GM19238 (cell line): ENCODE measurements around the gene TAF5L.
"Not testable (repeated sequence)": the region's sequence is repeated elsewhere in the genome, so short reads cannot be mapped to it uniquely, and the experiment has no call there.

Experiments used
- DNase-seq: peaks from one replicate; pipeline ENCODE4 v3.0.0; 2011; ENCODE audit warnings: low spot score; ENCODE audit not compliant: insufficient read length

Gene TAF5L

GRCh38 chr1:229608590-229608989 lies 17.3 kb downstream of the TAF5L start:
- DNase-seq = no peak

- DNase-seq = no peak
Measured at GRCh38 chr1:229607370-229607769, 18.6 kb downstream of the TAF5L start.

GRCh38 chr1:229603371-229604005 lies 22.4 kb downstream of the TAF5L start:
- DNase-seq = no peak

- DNase-seq = no peak
Measured at GRCh38 chr1:229600229-229600628, 25.7 kb downstream of the TAF5L start.

- no peak for DNase-seq
Measured at GRCh38 chr1:229599218-229599954, 26.5 kb downstream of the TAF5L start.

- no peak for DNase-seq
Measured at GRCh38 chr1:229597877-229598276, 28.0 kb downstream of the TAF5L start.

GRCh38 chr1:229596925-229597699 lies 28.8 kb downstream of the TAF5L start:
- no peak for DNase-seq

- DNase-seq = not testable (repeated sequence)
Measured at GRCh38 chr1:229595876-229596275, 30.0 kb downstream of the TAF5L start.

GRCh38 chr1:229594227-229595008 lies 31.5 kb downstream of the TAF5L start:
- no peak for DNase-seq

- DNase-seq = no peak
Measured at GRCh38 chr1:229593800-229594199, 32.1 kb downstream of the TAF5L start.

GRCh38 chr1:229590119-229590518 lies 35.8 kb downstream of the TAF5L start:
- no peak for DNase-seq

GRCh38 chr1:229585338-229585737 lies 40.6 kb downstream of the TAF5L start:
- DNase-seq = no peak

- DNase-seq = no peak
Measured at GRCh38 chr1:229582715-229583114, 43.2 kb downstream of the TAF5L start.

- DNase-seq = no peak
Measured at GRCh38 chr1:229582011-229582694, 43.8 kb downstream of the TAF5L start.

GRCh38 chr1:229581485-229581884 lies 44.4 kb downstream of the TAF5L start:
- no peak for DNase-seq

GRCh38 chr1:229579059-229579673 lies 46.8 kb downstream of the TAF5L start:
- peak; percentile 10 for DNase-seq

- DNase-seq = no peak
Measured at GRCh38 chr1:229578168-229579058, 47.5 kb downstream of the TAF5L start.

GRCh38 chr1:229574679-229575442 lies 51.1 kb downstream of the TAF5L start:
- DNase-seq = no peak

- no peak for DNase-seq
Measured at GRCh38 chr1:229572286-229572685, 53.6 kb downstream of the TAF5L start.
